ENCODE data around the gene SAP130. TPM values are rescaled to one million over a fixed set of nuclear protein-coding genes. Genes with fewer than 3 reads are reported as not detected.

SAP130 gene
- total and polyA plus RNA-seq, 2 of the 8 experiments (the other 6 are each of a cell fraction or from before 2014, with no cell fraction given) = 51.4 to 54.3 TPM

DNA sequence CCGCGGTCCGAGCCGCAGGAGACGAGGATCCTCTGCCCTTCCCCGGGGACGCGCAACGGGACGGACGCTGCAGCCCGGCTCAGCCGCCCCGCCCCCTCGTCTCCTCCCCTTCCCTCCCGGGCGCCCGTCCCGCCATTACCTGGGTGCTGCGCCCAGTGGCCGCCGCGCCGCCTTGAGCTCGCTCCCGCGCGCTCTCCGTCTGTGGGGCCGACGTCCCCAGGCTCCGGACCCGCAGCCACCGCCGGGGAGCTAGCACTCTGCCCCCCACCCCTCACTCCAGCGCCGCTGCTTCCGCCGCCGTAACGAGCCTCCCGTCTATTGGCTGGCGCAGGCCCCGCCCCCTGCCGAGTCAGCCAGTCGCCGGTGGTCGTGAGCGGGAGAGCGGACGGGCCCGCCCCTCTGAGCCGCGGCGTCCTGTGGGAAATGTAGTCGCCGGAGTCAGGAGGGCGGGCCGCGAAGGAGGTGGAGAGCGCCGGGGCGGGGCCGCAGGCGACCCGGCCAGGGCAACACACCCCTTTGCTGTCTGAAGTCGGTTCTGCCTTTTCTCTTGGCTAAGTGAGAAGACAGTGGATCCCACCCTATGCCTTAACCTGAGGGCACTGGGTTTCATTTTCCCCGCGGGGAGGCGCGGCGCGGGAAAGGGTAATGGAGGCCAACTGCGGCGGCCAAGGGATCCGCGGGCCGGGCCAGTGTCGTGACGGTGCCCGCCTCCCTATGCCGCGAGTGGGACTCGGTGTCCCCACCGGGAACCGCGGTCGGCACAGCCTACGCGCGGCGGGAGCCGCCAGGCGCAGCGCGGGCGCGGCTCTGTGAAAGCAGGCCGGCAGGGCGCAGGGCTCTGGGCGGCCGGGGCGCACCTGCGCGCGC lies at the start of gene SAP130 (continued):
- TF ChIP-seq, protein P1, sequence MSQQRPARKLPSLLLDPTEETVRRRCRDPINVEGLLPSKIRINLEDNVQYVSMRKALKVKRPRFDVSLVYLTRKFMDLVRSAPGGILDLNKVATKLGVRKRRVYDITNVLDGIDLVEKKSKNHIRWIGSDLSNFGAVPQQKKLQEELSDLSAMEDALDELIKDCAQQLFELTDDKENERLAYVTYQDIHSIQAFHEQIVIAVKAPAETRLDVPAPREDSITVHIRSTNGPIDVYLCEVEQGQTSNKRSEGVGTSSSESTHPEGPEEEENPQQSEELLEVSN (IDR thresholded peaks at IDR 0.05) = no peak
- TF ChIP-seq SRF (IDR thresholded peaks at IDR 0.05; ENCODE audit: low read depth, low read length) = no peak
- TF ChIP-seq TBP (IDR thresholded peaks at IDR 0.05; ENCODE audit: low read depth, low read length) = peak; percentile 70
- TF ChIP-seq POLR2AphosphoS5 (IDR thresholded peaks at IDR 0.05; ENCODE audit: low read depth, low read length) = 0 out of 2 replicates have a peak, but pooled peaks have one; percentile 36
- TF ChIP-seq CHD2 (IDR thresholded peaks at IDR 0.05; ENCODE audit: low read length) = 0 out of 2 replicates have a peak, but pooled peaks have one; percentile 28
- TF ChIP-seq RAD21 (IDR thresholded peaks at IDR 0.05 in 1 of 2, conservative IDR thresholded peaks at IDR 0.05 in 1 of 2; ENCODE audit: low read depth in 2 of 2, low read length in 2 of 2) = no peak
- TF ChIP-seq HDAC6 (IDR thresholded peaks at IDR 0.05; ENCODE audit: low read depth, low read length) = no peak
- TF ChIP-seq FOSL1 (IDR thresholded peaks at IDR 0.05; ENCODE audit: insufficient read depth, low read depth, low read length) = no peak
- TF ChIP-seq KDM4A (IDR thresholded peaks at IDR 0.05; ENCODE audit: low read depth, low read length, severe bottlenecking) = peak; percentile 62
- no peak for TF ChIP-seq CTCF (IDR thresholded peaks at IDR 0.05; ENCODE audit: control extremely low read depth in 1 of 3, insufficient read depth in 1 of 3, low read depth in 1 of 3, low read length in 3 of 3)
- TF ChIP-seq SIN3A (conservative IDR thresholded peaks at IDR 0.05 in 1 of 2, IDR thresholded peaks at IDR 0.05 in 1 of 2; ENCODE audit: low read depth in 1 of 2, low read length in 2 of 2) = peak in 1 of 2 experiments; percentile 68; a peak in 2 of 4 replicates
- no peak for TF ChIP-seq EZH2 (IDR thresholded peaks at IDR 0.05; ENCODE audit: low read depth, low read length, severe bottlenecking)
- TF ChIP-seq BACH1 (IDR thresholded peaks at IDR 0.05; ENCODE audit: low read length) = no peak
- no peak for TF ChIP-seq RFX5 (IDR thresholded peaks at IDR 0.05; ENCODE audit: borderline replicate concordance, low read depth, low read length)
- TF ChIP-seq SP1 (IDR thresholded peaks at IDR 0.05; ENCODE audit: low read depth, low read length) = no peak
- no peak; the same call in 1 of the 2 replicates for TF ChIP-seq CREB1 (IDR thresholded peaks at IDR 0.05)
- TF ChIP-seq NRF1 (IDR thresholded peaks at IDR 0.05; ENCODE audit: low read depth, low read length) = no peak
- TF ChIP-seq KDM1A (IDR thresholded peaks at IDR 0.05; ENCODE audit: borderline replicate concordance, low read length) = no peak
- TF ChIP-seq, protein P2, sequence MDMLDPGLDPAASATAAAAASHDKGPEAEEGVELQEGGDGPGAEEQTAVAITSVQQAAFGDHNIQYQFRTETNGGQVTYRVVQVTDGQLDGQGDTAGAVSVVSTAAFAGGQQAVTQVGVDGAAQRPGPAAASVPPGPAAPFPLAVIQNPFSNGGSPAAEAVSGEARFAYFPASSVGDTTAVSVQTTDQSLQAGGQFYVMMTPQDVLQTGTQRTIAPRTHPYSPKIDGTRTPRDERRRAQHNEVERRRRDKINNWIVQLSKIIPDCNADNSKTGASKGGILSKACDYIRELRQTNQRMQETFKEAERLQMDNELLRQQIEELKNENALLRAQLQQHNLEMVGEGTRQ (IDR thresholded peaks at IDR 0.05; ENCODE audit: low read length) = no peak

Data from H1 (cell line).